Stomach (tissue), 9 donors: Measurements from ENCODE around the gene CFAP74. TPM values are rescaled to one million over a fixed set of nuclear protein-coding genes. Genes with fewer than 3 reads are reported as not detected.
A peak's percentile ranks its signal among the peaks of the same experiment; 100 is the strongest.

Experiments used
- DNase-seq, 2 donors: peaks; one replicate each; pipeline versions ENCODE4 v3.0.0 to v3.0.0-alpha.2; 2013 to 2019
- H3K27ac ChIP-seq, 5 donors: fragments of 200-600 bp in 4 of 5; sonication (generic) in 4 of 5; one replicate each; pipeline ENCODE4 v1.5.1; 2013 to 2019; ENCODE audit warnings: mild to moderate bottlenecking in 1 of 5, moderate library complexity in 1 of 5
- H3K27me3 ChIP-seq, 3 donors: fragments of 200-600 bp; sonication (generic); one replicate each; pipeline ENCODE4 v1.5.1; 2017 to 2019; ENCODE audit warnings: mixed run types in 1 of 3
- H3K36me3 ChIP-seq, 4 donors: fragments of 200-600 bp; sonication (generic); 1 replicate in 3 of 4; 2 replicates in 1 of 4; pipeline ENCODE4 v1.5.1; 2016 to 2019
- H3K4me1 ChIP-seq, 4 donors: fragments of 200-600 bp; sonication (generic); one replicate each; pipeline ENCODE4 v1.5.1; 2016 to 2019
- H3K4me3 ChIP-seq, 4 donors: fragments of 200-600 bp; sonication (generic) in 3 of 4; one replicate each; pipeline ENCODE4 v1.5.1; 2016 to 2019; ENCODE audit warnings: mild to moderate bottlenecking in 1 of 4
- H3K9me3 ChIP-seq, 4 donors: fragments of 200-600 bp; sonication (generic); one replicate each; pipeline ENCODE4 v1.5.1; 2016 to 2019
- CTCF ChIP-seq, 7 experiments: fragments of 450-650 bp in 4 of 7; fragments of 200-600 bp in 3 of 7; sonication (generic) in 3 of 7; IDR thresholded peaks; one replicate each; pipeline ENCODE4 v1.5.1; 2016 to 2019; ENCODE audit warnings: antibody characterized with exemption in 7 of 7, control low read depth in 2 of 7, mild to moderate bottlenecking in 1 of 7
- EP300 ChIP-seq: sonication (generic); formaldehyde crosslinking; IDR thresholded peaks from one replicate; pipeline ENCODE4 v1.6.1; 2017; ENCODE audit warnings: antibody characterized with exemption
- POLR2A ChIP-seq, 4 donors: fragments of 450-650 bp; IDR thresholded peaks; one replicate each; pipeline ENCODE4 v1.6.1; 2016; ENCODE audit warnings: antibody characterized with exemption in 4 of 4, control low read depth in 2 of 4, mild to moderate bottlenecking in 1 of 4, moderate library complexity in 1 of 4
- POLR2AphosphoS5 ChIP-seq, 3 donors: sonication (generic); formaldehyde crosslinking; IDR thresholded peaks; one replicate each; pipeline ENCODE4 v1.6.1; 2016; ENCODE audit warnings: antibody characterized with exemption in 3 of 3
- WGBS, 5 donors: extraction: QIAGEN DNeasy Blood & Tissue Kit in 3 of 5; methylation state at CpG; one replicate each; pipeline versions ENCODE4 v1.1.5 to v1.1.7; 2013 to 2018; 5-methylcytosine and 5-hydroxymethylcytosine counted together
- intact Hi-C: fragments of 100-400 bp; cut with DNase I; formaldehyde crosslinking; loops from one replicate; pipeline ENCODE4 v1.15.1; 2023; ENCODE audit warnings: low total_unique reads
- polyA plus RNA-seq, 3 donors: library from polyadenylated mRNA; stranded (reverse); fragments of 200-250 nt; gene quantifications; one replicate each; pipeline ENCODE4 v1.2.3, GENCODE V29; 2013
- total RNA-seq, 5 donors: library from RNA; depleted of rRNA; stranded (reverse); fragments of >200 nt; gene quantifications; one replicate each; pipeline versions ENCODE4 v1.1.0 to v1.2.3, GENCODE V29; 2014 to 2016
- donor health status: healthy with polysubstance abuse.
- donor health status: Bipolar disorder and iron deficiency.
- donor health status: healthy.

Gene CFAP74
- total and polyA plus RNA-seq, 8 donors: under 0.01 TPM; not detected in 7

DNA sequence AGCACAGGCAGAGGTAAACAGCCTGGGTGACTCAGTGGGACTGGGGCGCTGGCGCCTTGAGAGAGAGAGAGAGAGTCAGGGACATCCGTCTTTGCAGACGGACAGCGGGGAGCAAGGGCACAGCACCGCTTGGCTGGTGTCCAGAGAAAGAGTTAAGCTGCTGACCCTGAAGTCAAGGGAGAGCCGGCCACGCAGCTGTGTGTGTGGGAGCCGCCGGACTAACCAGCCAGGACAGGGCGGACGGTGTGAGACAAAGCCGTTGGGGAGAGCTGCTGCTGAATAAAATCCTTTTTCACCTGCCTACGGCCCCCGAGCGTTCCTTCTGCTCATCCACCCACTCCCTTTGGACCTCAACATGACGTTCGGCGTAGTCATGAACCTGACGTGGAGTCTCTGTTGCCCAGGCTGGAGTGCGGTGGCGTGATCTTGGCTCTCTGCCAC is 14.5 kb downstream of the CFAP74 start:
- no peak for TF ChIP-seq CTCF (IDR thresholded peaks at IDR 0.05)
- TF ChIP-seq POLR2A (IDR thresholded peaks at IDR 0.05): no peak
- TF ChIP-seq EP300: no peak
- TF ChIP-seq POLR2AphosphoS5 (IDR thresholded peaks at IDR 0.05): no peak
- H3K4me3 ChIP-seq: no peak overlapping the region

GRCh38 chr1:1988061-1988945 is 15.3 kb downstream of the CFAP74 start:
- DNase-seq: no peak
- WGBS, 5 donors: 52 to 59% (median 56%) methylated on average over 27 to 29 of the region's 29 CpGs
- TF ChIP-seq EP300: no peak
- TF ChIP-seq POLR2AphosphoS5 (IDR thresholded peaks at IDR 0.05): no peak
- TF ChIP-seq CTCF (IDR thresholded peaks at IDR 0.05): no peak
- Histone ChIP-seq H3K27ac (no peak overlapping the region), H3K4me3 (no peak overlapping the region), H3K9me3 (no peaks in the 10 kb centered on the region), H3K4me1 (peaks cover 4 to 11% (median 5%) of the 10 kb centered on the region in 4 donors), H3K36me3 (no peaks in the 10 kb centered on the region), H3K27me3 (peaks cover 0 to 55% (median 8%) of the 10 kb centered on the region in 3 donors)
- intact Hi-C loops: no loop called here

More for the DNA sequence above, 14.5 kb downstream of the CFAP74 start:
- intact Hi-C loops: no loop called here
- WGBS, 5 donors: 41 to 54% (median 45%) methylated on average over 22 of the region's 22 CpGs
- peak overlapping the region in 3 of 5 donors; percentile 33 to 72 (median 68) for H3K27ac ChIP-seq
- H3K36me3 ChIP-seq: no peaks in the 10 kb centered on the region
- H3K9me3 ChIP-seq: no peaks in the 10 kb centered on the region
- peaks cover 0 to 53% (median 8%) of the 10 kb centered on the region in 3 donors for H3K27me3 ChIP-seq
- peak in 1 of 2 donors; percentile 46 for DNase-seq
- H3K4me1 ChIP-seq: peaks cover 4 to 11% (median 5%) of the 10 kb centered on the region in 4 donors

- H3K9me3 ChIP-seq: no peaks in the 10 kb centered on the region
- intact Hi-C loops: no loop called here
- H3K4me3 ChIP-seq: no peak overlapping the region
- peaks cover 0 to 58% (median 8%) of the 10 kb centered on the region in 3 donors for H3K27me3 ChIP-seq
- 73 to 84% (median 81%) methylated on average over 12 to 13 of the region's 13 CpGs for WGBS, 5 donors
- H3K36me3 ChIP-seq: no peaks in the 10 kb centered on the region
- no peak for DNase-seq
- TF ChIP-seq CTCF (IDR thresholded peaks at IDR 0.05) (no peak), POLR2AphosphoS5 (IDR thresholded peaks at IDR 0.05) (no peak)
- H3K4me1 ChIP-seq: peaks cover 4 to 11% (median 5%) of the 10 kb centered on the region in 4 donors
- no peak overlapping the region for H3K27ac ChIP-seq
Measured at GRCh38 chr1:1987142-1987510, 16.5 kb downstream of the CFAP74 start.

GRCh38 chr1:1986451-1987141 is 17.0 kb downstream of the CFAP74 start:
- Histone ChIP-seq H3K27ac (no peak overlapping the region), H3K36me3 (no peaks in the 10 kb centered on the region), H3K27me3 (peaks cover 0 to 58% (median 8%) of the 10 kb centered on the region in 3 donors), H3K4me3 (no peak overlapping the region), H3K4me1 (peaks cover 4 to 11% (median 5%) of the 10 kb centered on the region in 4 donors), H3K9me3 (no peaks in the 10 kb centered on the region)
- 68 to 79% (median 72%) methylated on average over 18 to 24 of the region's 24 CpGs for WGBS, 5 donors
- no peak for DNase-seq
- TF ChIP-seq CTCF (IDR thresholded peaks at IDR 0.05): no peak
- TF ChIP-seq EP300: no peak
- TF ChIP-seq POLR2A (IDR thresholded peaks at IDR 0.05): no peak
- no peak for TF ChIP-seq POLR2AphosphoS5 (IDR thresholded peaks at IDR 0.05)
- intact Hi-C loops: no loop called here
